GM19372 (cell line): Measurements from ENCODE around the gene MEF2C.

Experiments
- ATAC-seq: cut with Tn5 transposase; IDR thresholded peaks from one replicate; pipeline ENCODE4 v1.9.1; 2021; ENCODE audit warnings: mild to moderate bottlenecking, low read depth, moderate library complexity; ENCODE audit not compliant: unreplicated experiment

Gene MEF2C

GRCh38 chr5:88770276-88771257 lies 112.4 kb downstream of the MEF2C start:
- ATAC-seq = no peak

- no peak for ATAC-seq
Measured at GRCh38 chr5:88769165-88769564, 113.8 kb downstream of the MEF2C start.

- no peak for ATAC-seq
Measured at GRCh38 chr5:88768411-88768810, 114.6 kb downstream of the MEF2C start.

GRCh38 chr5:88765798-88766197 lies 117.2 kb downstream of the MEF2C start:
- ATAC-seq = no peak

- ATAC-seq = no peak
Measured at GRCh38 chr5:88765171-88765570, 117.8 kb downstream of the MEF2C start.

- ATAC-seq = no peak
Measured at GRCh38 chr5:88761939-88762338, 121.0 kb downstream of the MEF2C start.

- ATAC-seq = no peak
Measured at GRCh38 chr5:88761269-88761850, 121.6 kb downstream of the MEF2C start.

- ATAC-seq = no peak
Measured at GRCh38 chr5:88760527-88760926, 122.5 kb downstream of the MEF2C start.

GRCh38 chr5:88758591-88758990 lies 124.4 kb downstream of the MEF2C start:
- no peak for ATAC-seq

- ATAC-seq = no peak
Measured at GRCh38 chr5:88758184-88758583, 124.8 kb downstream of the MEF2C start.

- no peak for ATAC-seq
Measured at GRCh38 chr5:88756953-88757352, 126.0 kb downstream of the MEF2C start.

GRCh38 chr5:88748666-88749065 lies 134.3 kb downstream of the MEF2C start:
- ATAC-seq = no peak

- ATAC-seq = peak; percentile 59
Measured at GRCh38 chr5:88746438-88746882, 136.5 kb downstream of the MEF2C start.

- no peak for ATAC-seq
Measured at GRCh38 chr5:88745093-88745696, 137.8 kb downstream of the MEF2C start.

GRCh38 chr5:88743231-88743834 lies 139.7 kb downstream of the MEF2C start:
- ATAC-seq = no peak

- ATAC-seq = no peak
Measured at GRCh38 chr5:88741964-88742363, 141.0 kb downstream of the MEF2C start.

- no peak for ATAC-seq
Measured at GRCh38 chr5:88740604-88741185, 142.3 kb downstream of the MEF2C start.

- no peak for ATAC-seq
Measured at GRCh38 chr5:88736494-88736893, 146.5 kb downstream of the MEF2C start.

- ATAC-seq = peak; percentile 25
Measured at GRCh38 chr5:88734983-88735382, 148.0 kb downstream of the MEF2C start.

- ATAC-seq = peak; percentile 50
Measured at GRCh38 chr5:88734191-88734640, 148.8 kb downstream of the MEF2C start.
